Ramos (cell line): ENCODE measurements around the gene CTR9.
"Not testable (repeated sequence)": the region's sequence is repeated elsewhere in the genome, so short reads cannot be mapped to it uniquely, and the experiment has no call there.

Source experiments
- in situ Hi-C: fragments of 300-500 bp; cut with MboI; formaldehyde crosslinking; loops from one replicate; pipeline ENCODE4 v1.14.3; 2022; ENCODE audit warnings: low sequenced_read_pairs; ENCODE audit not compliant: unreplicated experiment

The CTR9 gene

GRCh38 chr11:10807493-10808234 lies 56.6 kb downstream of the CTR9 start:
- in situ Hi-C loops: no loop called here

GRCh38 chr11:10808235-10808552 lies 57.1 kb downstream of the CTR9 start:
- in situ Hi-C loops: no loop called here

GRCh38 chr11:10808553-10809372 lies 57.7 kb downstream of the CTR9 start, which contains the start of gene EIF4G2:
TSS of gene EIF4G2 (minus strand) at chr11:10808926.
- in situ Hi-C loops: no loop called here

GRCh38 chr11:10809373-10810160 lies 58.5 kb downstream of the CTR9 start:
- in situ Hi-C loops: no loop called here

GRCh38 chr11:10813945-10814344 lies 62.9 kb downstream of the CTR9 start:
- in situ Hi-C loops: no loop called here

GRCh38 chr11:10818594-10818993 lies 67.5 kb downstream of the CTR9 start:
- in situ Hi-C loops: no loop called here

GRCh38 chr11:10822491-10822890 lies 71.4 kb downstream of the CTR9 start:
- in situ Hi-C loops: not testable (repeated sequence)

GRCh38 chr11:10823152-10823579 lies 72.1 kb downstream of the CTR9 start:
- in situ Hi-C loops: no loop called here

GRCh38 chr11:10824888-10825287 lies 73.8 kb downstream of the CTR9 start:
- in situ Hi-C loops: no loop called here

- in situ Hi-C loops: no loop called here
Measured at GRCh38 chr11:10828402-10828801, 77.4 kb downstream of the CTR9 start.

- in situ Hi-C loops: no loop called here
Measured at GRCh38 chr11:10829139-10829538, 78.1 kb downstream of the CTR9 start.
